GM19023 (cell line): ENCODE measurements around the gene AOPEP.
"Not testable (repeated sequence)": the region's sequence is repeated elsewhere in the genome, so short reads cannot be mapped to it uniquely, and the experiment has no call there.

ENCODE experiments used
- ATAC-seq: cut with Tn5 transposase; IDR thresholded peaks from one replicate; pipeline ENCODE4 v1.9.1; 2021; ENCODE audit warnings: mild to moderate bottlenecking, moderate library complexity; ENCODE audit not compliant: unreplicated experiment

Gene AOPEP

GRCh38 chr9:95004411-95005277, 278.1 kb downstream of the AOPEP start:
- ATAC-seq, result peak; percentile 73

DNA sequence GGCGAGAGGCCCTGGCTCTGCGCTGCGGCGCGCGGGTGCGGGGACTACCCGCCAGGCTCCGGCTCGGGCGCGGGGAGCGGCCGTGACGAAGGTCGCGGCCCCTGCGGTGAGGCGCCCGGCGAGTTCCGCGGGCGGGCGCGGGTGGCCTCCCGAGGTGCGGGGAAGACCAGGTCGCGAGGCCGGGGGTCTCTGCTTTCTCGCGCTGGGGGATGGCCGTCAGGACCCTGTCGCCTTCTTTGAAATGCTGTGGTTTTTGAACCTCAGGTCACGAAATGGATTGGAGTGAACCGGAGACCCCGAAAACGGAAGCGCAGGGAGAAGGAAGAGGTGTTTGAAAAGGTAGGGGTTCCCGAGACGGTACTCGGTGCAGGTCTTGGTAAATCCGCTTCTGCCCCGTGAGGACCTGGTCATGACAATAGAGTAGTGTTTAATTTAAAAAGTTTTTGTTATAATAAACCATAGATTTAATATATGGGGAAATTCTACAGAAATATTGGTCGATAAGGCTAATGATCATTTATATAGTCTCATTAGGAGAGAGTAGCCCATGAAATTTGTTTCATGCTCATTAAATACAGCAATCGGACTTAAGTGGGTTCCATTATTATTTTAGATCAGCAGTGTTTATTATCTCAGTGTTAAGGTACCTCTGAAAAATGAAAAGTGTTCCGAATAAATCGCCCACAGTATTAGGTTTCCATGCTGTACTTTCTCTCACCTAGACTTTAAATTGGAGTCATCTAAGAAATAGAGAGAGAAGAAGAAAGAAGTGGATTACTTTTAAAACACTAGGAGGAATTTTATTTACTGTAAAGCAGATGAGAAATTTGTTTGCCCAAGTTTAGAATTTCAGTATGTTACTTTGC, 279.0 kb downstream of the AOPEP start:
- peak; percentile 46 for ATAC-seq

- no peak for ATAC-seq
Observed at GRCh38 chr9:95007226-95007869, 280.8 kb downstream of the AOPEP start.

GRCh38 chr9:95008151-95008771, 281.8 kb downstream of the AOPEP start:
- ATAC-seq, result no peak

- ATAC-seq, result no peak
Observed at GRCh38 chr9:95009459-95009858, 283.0 kb downstream of the AOPEP start.

DNA sequence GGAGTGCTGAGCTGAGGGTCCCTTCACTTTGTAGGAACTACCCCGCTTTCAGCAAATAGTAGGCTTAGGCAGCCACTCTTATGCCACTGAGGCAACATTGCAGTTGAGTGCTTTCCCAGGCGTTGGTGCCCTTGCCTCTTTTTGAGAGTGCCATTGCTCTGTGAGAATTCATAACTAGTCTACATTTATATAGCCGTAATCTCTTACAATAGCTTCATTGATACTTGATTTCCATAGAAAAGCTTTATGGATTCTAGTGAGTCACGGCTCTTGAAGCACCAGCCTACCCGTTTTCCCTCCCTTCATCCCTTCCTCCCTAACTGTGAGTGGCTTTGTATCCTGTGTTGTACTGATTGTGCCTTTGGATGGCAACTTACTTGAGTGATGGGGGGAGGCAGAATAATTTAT, 283.9 kb downstream of the AOPEP start:
- ATAC-seq, result no peak

- ATAC-seq, result no peak
Observed at GRCh38 chr9:95012035-95012708, 285.7 kb downstream of the AOPEP start.

- no peak for ATAC-seq
Observed at GRCh38 chr9:95012902-95013301, 286.4 kb downstream of the AOPEP start.

GRCh38 chr9:95014917-95015316, 288.4 kb downstream of the AOPEP start:
- ATAC-seq, result no peak

- no peak for ATAC-seq
Observed at GRCh38 chr9:95015569-95015968, 289.1 kb downstream of the AOPEP start.

DNA sequence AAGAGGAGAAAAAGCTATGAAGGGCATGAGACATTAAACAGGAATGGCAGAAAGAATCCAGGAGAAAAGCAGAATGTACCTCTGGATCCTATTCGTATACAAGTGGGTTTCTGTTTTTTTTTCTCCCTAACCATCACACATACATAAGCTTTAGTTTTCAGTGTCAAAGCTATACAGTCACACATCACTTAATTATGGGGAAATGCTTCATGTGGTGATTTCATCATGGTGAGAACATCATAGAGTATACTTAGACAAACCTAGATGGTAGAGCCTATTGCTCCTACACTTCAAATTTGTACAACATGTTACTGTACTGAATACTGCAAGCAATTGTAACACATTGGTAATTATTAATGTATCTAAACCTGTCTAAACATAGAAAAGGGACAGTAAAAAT, 290.6 kb downstream of the AOPEP start:
- ATAC-seq, result no peak

DNA sequence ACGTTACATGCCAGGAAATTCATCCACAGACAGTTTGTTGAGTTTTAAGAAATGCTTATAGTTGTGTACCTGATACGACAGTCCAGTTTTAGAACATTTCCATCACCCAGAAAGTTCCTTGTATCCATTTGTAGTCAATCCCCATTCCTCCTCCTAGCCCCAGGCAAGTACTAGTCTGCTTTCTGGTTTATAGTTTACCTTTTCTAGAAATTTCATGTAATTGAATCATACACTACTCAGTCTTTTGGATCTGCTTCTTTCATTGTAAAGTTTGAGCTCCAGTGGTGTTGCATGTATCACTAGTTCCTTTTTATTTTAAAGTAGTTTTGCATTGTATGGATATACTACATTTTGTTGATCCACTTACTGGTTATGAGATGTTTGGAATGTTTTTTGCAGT, 291.2 kb downstream of the AOPEP start:
- no peak for ATAC-seq

GRCh38 chr9:95018099-95018936, 291.8 kb downstream of the AOPEP start:
- no peak for ATAC-seq

- not testable (repeated sequence) for ATAC-seq
Observed at GRCh38 chr9:95020644-95021043, 294.1 kb downstream of the AOPEP start.

DNA sequence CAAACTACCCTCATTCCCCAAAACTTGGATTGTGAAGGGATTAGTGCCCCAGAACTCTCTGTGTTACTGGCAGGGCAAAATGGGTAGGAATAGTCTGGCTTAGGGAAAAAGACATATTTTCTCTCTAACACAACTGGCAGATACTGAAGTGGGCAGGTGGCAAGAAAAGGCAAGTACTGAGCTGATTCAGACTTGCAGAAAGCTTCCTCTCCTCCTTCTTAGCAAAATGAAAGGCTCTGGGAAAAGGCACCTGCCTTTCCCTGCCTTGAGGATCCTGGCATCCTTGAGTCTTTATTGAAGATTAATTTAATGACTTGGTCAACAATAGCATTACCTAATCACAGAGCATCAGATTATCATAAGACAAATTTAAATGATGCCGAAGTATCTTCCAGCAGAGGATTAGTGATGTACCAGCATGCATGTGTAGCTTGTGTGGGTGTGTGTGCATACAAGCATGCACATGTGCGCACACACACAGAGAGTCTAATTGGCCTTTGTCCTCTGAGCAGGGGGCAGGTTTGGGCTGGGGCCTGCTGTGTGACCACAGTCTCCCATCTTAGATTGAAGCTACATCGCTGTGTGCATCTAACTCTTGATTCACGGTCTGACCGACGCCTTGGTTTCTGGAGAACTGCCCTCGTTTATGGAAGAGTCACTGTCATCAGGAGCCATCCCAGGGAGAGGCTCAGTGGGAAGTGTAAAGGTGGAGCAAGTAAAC, 294.8 kb downstream of the AOPEP start:
- no peak for ATAC-seq

GRCh38 chr9:95022657-95023056, 296.2 kb downstream of the AOPEP start:
- no peak for ATAC-seq

GRCh38 chr9:95023217-95024003, 296.9 kb downstream of the AOPEP start:
- ATAC-seq, result no peak

- ATAC-seq, result no peak
Observed at GRCh38 chr9:95024097-95024671, 297.7 kb downstream of the AOPEP start.
